HL-60 (cell line): ENCODE measurements around the gene BMP7.
"Not testable (repeated sequence)": the region's sequence is repeated elsewhere in the genome, so short reads cannot be mapped to it uniquely, and the experiment has no call there.

Experiments used
- POLR2AphosphoS5 ChIP-seq: IDR thresholded peaks from 2 replicates; pipeline ENCODE4 v1.6.1; 2012; ENCODE audit warnings: low read depth
- SPI1 ChIP-seq: IDR thresholded peaks from 2 replicates; pipeline ENCODE4 v1.6.1; 2012; ENCODE audit warnings: low read depth, mild to moderate bottlenecking, borderline replicate concordance
- TF ChIP-seq, protein P1 (sequence below): IDR thresholded peaks from one replicate; pipeline ENCODE4 v1.5.1; 2011; ENCODE audit warnings: low read length, control low read depth, inconsistent platforms; ENCODE audit not compliant: insufficient read depth
- TF ChIP-seq, protein P2 (sequence below): IDR thresholded peaks from 2 replicates; pipeline ENCODE4 v1.6.1; 2012; ENCODE audit warnings: low read depth; ENCODE audit not compliant: insufficient replicate concordance

DNA sequence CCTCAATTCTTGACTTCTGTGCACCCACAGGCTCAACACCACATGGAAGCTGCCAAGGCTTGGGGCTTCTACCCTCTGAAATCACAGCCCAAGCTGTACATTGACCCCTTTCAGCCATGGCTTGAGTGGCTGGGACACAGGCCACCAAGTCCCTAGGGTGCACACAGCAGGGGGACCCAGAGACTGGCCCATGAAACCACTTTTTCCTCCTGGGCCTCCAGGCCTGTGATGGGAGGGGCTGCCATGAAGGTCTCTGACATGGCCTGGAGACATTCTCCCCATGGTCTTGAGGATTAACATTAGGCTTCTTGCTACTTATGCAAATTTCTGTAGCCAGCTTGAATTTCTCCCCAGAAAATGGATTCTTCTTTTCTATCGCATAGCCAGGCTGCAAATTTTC is 26.7 kb downstream of the BMP7 start:
- TF ChIP-seq, protein P1, sequence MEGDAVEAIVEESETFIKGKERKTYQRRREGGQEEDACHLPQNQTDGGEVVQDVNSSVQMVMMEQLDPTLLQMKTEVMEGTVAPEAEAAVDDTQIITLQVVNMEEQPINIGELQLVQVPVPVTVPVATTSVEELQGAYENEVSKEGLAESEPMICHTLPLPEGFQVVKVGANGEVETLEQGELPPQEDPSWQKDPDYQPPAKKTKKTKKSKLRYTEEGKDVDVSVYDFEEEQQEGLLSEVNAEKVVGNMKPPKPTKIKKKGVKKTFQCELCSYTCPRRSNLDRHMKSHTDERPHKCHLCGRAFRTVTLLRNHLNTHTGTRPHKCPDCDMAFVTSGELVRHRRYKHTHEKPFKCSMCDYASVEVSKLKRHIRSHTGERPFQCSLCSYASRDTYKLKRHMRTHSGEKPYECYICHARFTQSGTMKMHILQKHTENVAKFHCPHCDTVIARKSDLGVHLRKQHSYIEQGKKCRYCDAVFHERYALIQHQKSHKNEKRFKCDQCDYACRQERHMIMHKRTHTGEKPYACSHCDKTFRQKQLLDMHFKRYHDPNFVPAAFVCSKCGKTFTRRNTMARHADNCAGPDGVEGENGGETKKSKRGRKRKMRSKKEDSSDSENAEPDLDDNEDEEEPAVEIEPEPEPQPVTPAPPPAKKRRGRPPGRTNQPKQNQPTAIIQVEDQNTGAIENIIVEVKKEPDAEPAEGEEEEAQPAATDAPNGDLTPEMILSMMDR: not testable (repeated sequence)
- TF ChIP-seq, protein P2, sequence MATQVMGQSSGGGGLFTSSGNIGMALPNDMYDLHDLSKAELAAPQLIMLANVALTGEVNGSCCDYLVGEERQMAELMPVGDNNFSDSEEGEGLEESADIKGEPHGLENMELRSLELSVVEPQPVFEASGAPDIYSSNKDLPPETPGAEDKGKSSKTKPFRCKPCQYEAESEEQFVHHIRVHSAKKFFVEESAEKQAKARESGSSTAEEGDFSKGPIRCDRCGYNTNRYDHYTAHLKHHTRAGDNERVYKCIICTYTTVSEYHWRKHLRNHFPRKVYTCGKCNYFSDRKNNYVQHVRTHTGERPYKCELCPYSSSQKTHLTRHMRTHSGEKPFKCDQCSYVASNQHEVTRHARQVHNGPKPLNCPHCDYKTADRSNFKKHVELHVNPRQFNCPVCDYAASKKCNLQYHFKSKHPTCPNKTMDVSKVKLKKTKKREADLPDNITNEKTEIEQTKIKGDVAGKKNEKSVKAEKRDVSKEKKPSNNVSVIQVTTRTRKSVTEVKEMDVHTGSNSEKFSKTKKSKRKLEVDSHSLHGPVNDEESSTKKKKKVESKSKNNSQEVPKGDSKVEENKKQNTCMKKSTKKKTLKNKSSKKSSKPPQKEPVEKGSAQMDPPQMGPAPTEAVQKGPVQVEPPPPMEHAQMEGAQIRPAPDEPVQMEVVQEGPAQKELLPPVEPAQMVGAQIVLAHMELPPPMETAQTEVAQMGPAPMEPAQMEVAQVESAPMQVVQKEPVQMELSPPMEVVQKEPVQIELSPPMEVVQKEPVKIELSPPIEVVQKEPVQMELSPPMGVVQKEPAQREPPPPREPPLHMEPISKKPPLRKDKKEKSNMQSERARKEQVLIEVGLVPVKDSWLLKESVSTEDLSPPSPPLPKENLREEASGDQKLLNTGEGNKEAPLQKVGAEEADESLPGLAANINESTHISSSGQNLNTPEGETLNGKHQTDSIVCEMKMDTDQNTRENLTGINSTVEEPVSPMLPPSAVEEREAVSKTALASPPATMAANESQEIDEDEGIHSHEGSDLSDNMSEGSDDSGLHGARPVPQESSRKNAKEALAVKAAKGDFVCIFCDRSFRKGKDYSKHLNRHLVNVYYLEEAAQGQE: not testable (repeated sequence)
- not testable (repeated sequence) for TF ChIP-seq SPI1, POLR2AphosphoS5
